Bronchial epithelial cell (primary cell): ENCODE measurements around the gene CACNG6. TPM values are rescaled to one million over a fixed set of nuclear protein-coding genes. Genes with fewer than 3 reads are reported as not detected.

Source experiments
- DNase-seq: peaks from one replicate; pipeline ENCODE4 v3.0.0-alpha.2; 2010; ENCODE audit warnings: low read depth
- FAIRE-seq: peaks from 2 replicates; lab custom pipeline; 2011; peaks lifted over from hg19 to GRCh38; lab: Jason Lieb, UNC
- H3K27me3 ChIP-seq: 2 replicates; pipeline ENCODE4 v1.5.1; 2011; ENCODE audit warnings: low read length; ENCODE audit not compliant: control insufficient read depth, insufficient read depth
- H3K36me3 ChIP-seq: 2 replicates; pipeline ENCODE4 v1.5.1; 2011; ENCODE audit warnings: low read length; ENCODE audit not compliant: control insufficient read depth, insufficient read depth
- H3K4me3 ChIP-seq: 2 replicates; pipeline ENCODE4 v1.5.1; 2011; ENCODE audit warnings: mild to moderate bottlenecking, low read depth, low read length, control low read depth
- CTCF ChIP-seq: IDR thresholded peaks from 2 replicates; pipeline ENCODE4 v1.5.1; 2011; ENCODE audit warnings: mild to moderate bottlenecking, moderate library complexity, low read length, control low read depth, inconsistent platforms; ENCODE audit not compliant: insufficient read depth, severe bottlenecking
- total RNA-seq: library from RNA; depleted of rRNA; stranded (reverse); fragments of >200 nt; gene quantifications from 2 replicates; pipeline ENCODE4 v1.2.1, GENCODE V29; 2014

CACNG6 gene
- total RNA-seq, 1 donor from 2014 or later = 0.26 TPM

GRCh38 chr19:53981376-53981951, 10.0 kb upstream of the CACNG6 start:
- DNase-seq = no peak
- Histone ChIP-seq H3K4me3 (no peak overlapping the region), H3K27me3 (peaks cover 3% of the 10 kb centered on the region), H3K36me3 (no peaks in the 10 kb centered on the region)
- FAIRE-seq = no peak
- TF ChIP-seq CTCF = no peak

- Histone ChIP-seq H3K4me3 (no peak overlapping the region), H3K36me3 (no peaks in the 10 kb centered on the region), H3K27me3 (peaks cover 3% of the 10 kb centered on the region)
- TF ChIP-seq CTCF = no peak
- no peak for DNase-seq
- FAIRE-seq = no peak
Observed at GRCh38 chr19:53982001-53982451, 9.4 kb upstream of the CACNG6 start.

- DNase-seq = no peak
- no peak for TF ChIP-seq CTCF
- H3K36me3 ChIP-seq = no peaks in the 10 kb centered on the region
- no peak overlapping the region for H3K4me3 ChIP-seq
- FAIRE-seq = no peak
- peaks cover 3% of the 10 kb centered on the region for H3K27me3 ChIP-seq
Observed at GRCh38 chr19:53982611-53983010, 8.8 kb upstream of the CACNG6 start.

GRCh38 chr19:53983457-53984289, 7.8 kb upstream of the CACNG6 start:
- no peaks in the 10 kb centered on the region for H3K36me3 ChIP-seq
- FAIRE-seq = peak; percentile 70
- TF ChIP-seq CTCF = no peak
- no peak overlapping the region for H3K4me3 ChIP-seq
- DNase-seq = no peak
- peaks cover 3% of the 10 kb centered on the region for H3K27me3 ChIP-seq

GRCh38 chr19:53985863-53986262, 5.6 kb upstream of the CACNG6 start:
- H3K36me3 ChIP-seq = no peaks in the 10 kb centered on the region
- no peak for FAIRE-seq

More at GRCh38 chr19:53985863-53986262, 5.6 kb upstream of the CACNG6 start:
- no peak for DNase-seq
- Histone ChIP-seq H3K4me3 (no peak overlapping the region), H3K27me3 (no peaks in the 10 kb centered on the region)
- no peak for TF ChIP-seq CTCF
